Right ventricle myocardium inferior (tissue), 1 donor: Measurements from ENCODE around the gene ATXN1. TPM values are rescaled to one million over a fixed set of nuclear protein-coding genes. Genes with fewer than 3 reads are reported as not detected.
A peak's percentile ranks its signal among the peaks of the same experiment; 100 is the strongest.

ENCODE experiments used
- ATAC-seq: fragments of 200-7000 bp; cut with Tn5 transposase; one replicate; pipeline ENCODE4 v1.9.1; 2020; ENCODE audit warnings: mild to moderate bottlenecking, moderate library complexity
- DNase-seq: peaks from one replicate; pipeline ENCODE4 v3.0.0; 2021; ENCODE audit errors: missing footprints
- intact Hi-C: fragments of 100-400 bp; cut with DNase I; formaldehyde crosslinking; loops from one replicate; pipeline ENCODE4 v1.11.0; 2022
- total RNA-seq: library from RNA; stranded (reverse); fragmentation: NEBNext Ultra II Directional; extraction: Animal tissue kit (Norgen Biotek cat#: 25700); gene quantifications from one replicate; pipeline ENCODE4 v1.2.1, GENCODE V29; 2021
- donor health status: DM: no; HTN: yes; CAD: no; lungs with severe emphysema.

ATXN1 gene
- total RNA-seq, 1 donor from 2014 or later: 42.5 TPM

DNA sequence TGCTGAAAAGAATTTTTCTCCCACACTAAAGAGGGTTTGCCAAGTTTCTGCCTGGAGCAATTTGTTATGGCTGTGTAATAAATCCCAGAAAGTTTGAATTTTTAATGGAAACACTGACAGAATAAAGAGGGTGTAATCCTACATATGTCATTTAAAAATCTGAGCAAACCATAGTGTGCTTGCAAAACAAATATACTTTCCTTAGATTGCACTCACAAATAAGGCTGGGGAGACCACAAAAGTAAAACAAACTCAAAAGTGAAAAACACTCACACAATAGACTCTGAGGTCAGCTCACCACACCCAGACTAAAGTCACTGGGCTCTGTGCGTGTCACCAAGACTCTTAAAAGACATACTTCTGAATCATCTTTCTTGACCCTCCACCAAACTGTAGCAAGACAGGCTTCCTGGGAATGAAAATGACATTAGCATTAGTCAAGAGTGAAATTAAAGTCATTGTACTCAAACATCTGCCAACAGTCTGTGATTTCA, 4.8 kb upstream of the ATXN1 start:
- intact Hi-C loops: loop anchor here (10.0 kb wide), 2 partner anchors 331 to 521 kb away; no protein-coding TSS in a partner anchor
- no peak for ATAC-seq
- DNase-seq: no peak

DNA sequence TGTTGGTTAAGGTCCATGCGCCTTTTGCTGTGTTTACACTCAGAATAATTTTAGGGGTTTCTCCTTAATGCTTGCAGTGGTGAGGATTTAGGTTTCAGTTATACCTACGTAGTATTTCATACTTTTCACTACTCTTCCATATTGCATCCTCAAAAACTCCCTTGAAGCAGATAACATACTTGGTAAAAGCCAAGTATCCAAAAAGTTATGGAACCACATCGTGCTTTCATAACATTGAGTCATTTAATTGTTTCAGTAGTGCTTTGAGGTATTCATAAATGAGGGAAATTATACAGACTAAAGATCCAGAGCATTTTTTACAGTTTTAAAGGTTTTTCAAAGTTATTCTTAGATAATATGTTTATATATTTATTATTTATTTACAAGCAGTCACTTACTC, 4.0 kb upstream of the ATXN1 start:
- no peak for ATAC-seq
- no peak for DNase-seq
- intact Hi-C loops: loop anchor here (2.0 to 10.0 kb wide), 3 partner anchors 200 to 520 kb away; no protein-coding TSS in a partner anchor

DNA sequence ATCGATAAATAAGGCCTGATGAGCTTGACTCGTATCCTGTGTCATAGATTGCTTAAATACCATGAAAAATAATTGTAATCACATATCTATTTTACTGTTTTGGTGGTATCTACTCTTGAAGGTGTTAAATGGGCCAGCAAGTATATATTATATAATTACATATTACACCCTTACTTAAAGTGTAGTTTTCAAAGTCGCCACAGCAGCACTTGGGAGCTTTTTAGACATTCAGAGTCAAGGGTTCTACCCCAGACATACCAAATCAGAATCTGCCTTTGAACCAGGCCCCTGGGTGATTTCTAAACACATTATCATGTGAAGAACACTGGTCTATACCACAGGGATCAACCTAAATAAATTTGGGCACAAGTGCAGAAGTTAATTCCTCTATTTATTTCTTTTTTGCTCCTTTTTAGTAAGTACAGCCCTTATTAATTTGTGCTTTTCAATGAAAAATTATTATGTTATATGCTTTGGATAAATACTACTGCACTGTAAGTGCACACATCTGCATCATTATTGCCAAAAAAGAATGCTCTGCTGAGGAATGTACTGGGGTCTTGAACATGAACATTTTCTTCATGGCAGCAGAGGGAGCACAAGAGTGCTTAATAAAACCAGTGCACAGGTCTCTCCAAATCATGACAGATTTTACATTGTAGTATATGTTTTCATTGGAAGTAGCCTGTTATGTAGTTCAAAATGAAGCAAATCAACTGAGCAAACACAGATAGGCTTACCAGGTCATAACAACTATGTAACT, 3.1 kb upstream of the ATXN1 start:
- intact Hi-C loops: loop anchor here (2.0 to 10.0 kb wide), 3 partner anchors 200 to 520 kb away; no protein-coding TSS in a partner anchor
- no peak for DNase-seq
- no peak for ATAC-seq

DNA sequence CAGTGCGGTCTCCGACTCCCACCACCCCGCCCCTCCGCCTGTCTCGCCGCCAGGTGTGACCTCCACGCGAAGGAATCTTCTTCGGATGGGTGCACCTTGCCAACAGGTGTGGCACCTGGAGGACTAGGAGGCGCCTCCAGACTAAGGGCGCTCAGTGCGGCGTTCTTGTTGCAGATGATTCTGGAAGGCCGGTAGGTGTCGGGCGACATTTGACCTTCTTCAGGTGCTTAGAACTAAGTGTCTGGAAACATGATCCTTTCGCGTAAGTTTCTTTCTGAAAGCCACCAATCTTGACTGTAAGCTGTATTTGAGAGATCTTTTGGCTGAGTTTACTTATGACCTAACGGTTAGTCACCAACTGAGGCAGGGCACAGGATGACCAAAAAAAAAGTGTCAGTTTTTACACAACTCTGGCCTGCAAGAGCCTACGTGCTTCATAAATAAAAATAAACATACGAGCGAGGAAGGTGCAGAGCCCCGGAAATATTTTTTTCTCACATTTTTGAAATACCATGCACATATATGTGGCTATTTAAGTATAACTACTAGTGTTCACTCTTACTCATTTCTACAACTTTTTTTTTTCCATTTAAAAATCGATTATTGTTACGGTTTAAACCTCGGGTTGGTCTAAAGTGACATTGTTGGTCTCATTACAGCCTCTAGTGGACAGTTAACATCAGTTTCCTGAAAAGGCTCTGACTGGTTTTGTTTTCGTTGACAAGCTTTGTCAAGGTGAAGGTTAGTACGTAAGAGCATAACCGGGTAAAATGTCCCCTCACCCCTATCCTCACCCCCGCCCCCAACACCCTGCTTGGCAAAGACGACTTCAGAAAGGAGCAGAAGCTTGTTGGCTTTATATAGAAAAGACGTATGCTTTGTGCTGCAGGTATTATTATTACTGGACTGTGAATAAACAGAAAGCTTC, 1.6 kb upstream of the ATXN1 start:
- DNase-seq: peak; percentile 73
- intact Hi-C loops: loop anchor here (2.0 to 10.0 kb wide), 3 partner anchors 328 to 518 kb away; no protein-coding TSS in a partner anchor
- ATAC-seq: no peak

DNA sequence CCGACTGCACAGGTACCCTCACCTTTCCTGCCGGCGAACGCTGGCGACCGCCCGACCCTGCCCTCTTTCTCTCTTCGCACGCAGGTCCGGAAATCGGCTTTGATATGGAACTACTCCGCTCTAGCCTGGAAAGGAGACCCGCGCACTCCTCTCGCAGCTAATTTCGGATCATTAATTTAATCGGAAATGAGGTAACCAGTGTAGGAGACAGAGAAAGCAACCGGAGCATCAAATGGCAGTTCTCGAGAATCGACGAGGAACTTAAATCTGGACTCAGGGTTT, 949 bp upstream of the ATXN1 start:
- no peak for ATAC-seq
- intact Hi-C loops: loop anchor here (2.0 to 10.0 kb wide), 3 partner anchors 327 to 517 kb away; no protein-coding TSS in a partner anchor
- DNase-seq: no peak

DNA sequence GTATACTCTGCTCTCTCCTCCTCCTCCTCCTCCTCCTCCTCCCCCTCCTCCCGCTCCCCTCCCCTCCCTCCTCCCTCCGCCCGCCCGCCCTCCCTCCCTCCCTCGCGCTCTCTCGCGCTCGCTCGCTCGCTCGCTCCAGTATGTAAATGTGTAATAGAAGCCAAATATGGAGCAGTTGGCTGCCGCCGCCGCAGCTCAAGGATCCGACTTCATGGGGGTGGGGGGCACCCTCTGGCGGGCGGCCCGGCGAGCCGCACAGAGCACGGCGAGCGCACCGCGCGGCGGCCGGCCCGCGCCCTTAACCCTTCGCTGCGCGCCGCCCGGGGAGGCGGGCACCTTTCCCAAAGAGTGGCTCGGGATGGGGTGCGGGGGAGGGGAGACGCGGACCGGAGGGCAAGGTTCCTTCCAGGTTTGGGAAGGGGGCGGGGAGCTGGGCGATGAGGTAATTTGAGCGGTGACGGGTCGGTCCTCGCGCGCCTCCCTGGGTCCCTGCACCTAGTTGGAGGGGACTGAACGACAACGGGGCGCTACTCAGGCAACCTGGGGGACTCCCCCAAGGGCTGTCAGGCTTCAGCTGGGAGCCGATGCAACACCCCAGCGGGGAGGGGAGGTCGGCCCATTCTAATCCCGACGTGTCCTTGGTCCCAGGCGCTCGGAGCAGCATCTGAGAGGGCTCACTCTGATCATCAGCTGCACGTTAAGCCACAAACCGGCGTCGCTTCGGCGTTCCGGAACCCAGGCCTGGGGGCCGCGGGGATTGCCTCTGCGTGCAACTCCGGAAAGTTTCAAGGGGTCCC, 409 bp upstream of the ATXN1 start:
- intact Hi-C loops: loop anchor here (2.0 to 10.0 kb wide), 5 partner anchors 217 to 517 kb away; no protein-coding TSS in a partner anchor
- ATAC-seq: peak; percentile 53
- DNase-seq: peak; percentile 94

DNA sequence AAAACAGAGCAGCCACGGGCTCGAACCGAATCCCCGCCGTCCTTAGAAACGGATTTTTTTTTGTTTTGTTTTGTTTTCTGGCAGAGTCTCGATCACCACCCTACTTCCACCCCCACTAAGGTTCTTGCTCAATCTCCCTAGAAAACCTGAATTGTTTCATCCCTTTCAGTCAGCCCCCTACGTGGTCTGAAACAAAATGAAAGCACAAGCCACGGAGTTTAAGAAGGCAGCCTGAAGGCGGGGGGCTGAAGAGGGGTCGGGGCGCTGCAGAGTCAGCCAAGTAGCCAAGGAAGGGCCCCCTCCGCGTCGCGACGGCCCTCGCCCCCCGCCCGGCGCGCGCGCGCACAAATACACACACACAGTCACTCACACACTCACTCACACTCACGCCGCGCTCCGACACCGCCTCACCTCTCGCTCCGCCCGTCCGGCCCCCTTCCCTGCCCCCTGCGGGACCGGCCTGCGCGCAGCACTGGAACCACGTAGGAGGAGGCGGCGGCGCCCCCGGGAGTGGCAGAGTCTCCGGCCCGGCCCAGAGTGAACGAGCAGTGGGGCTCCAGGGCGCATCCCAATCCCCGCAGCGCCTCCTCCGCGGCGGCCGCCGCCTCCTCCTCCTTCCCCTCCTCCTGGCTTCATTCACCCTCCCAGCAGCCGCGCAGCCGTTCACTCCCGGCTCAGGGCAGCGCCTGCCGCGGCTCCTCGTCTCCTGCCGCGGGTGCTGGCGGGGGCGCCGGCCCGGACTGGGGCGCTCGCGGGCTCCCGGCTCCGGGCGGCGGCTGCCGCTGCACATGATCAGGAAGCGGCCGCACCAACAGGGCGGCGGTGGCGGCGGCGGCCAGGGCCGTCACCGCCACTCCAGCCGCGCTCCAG, 1.4 kb downstream of the ATXN1 start:
- ATAC-seq (peak; percentile 91), DNase-seq (peak; percentile 95)
- intact Hi-C loops: loop anchor here (2.0 to 10.0 kb wide), 5 partner anchors 88 to 515 kb away; no protein-coding TSS in a partner anchor

DNA sequence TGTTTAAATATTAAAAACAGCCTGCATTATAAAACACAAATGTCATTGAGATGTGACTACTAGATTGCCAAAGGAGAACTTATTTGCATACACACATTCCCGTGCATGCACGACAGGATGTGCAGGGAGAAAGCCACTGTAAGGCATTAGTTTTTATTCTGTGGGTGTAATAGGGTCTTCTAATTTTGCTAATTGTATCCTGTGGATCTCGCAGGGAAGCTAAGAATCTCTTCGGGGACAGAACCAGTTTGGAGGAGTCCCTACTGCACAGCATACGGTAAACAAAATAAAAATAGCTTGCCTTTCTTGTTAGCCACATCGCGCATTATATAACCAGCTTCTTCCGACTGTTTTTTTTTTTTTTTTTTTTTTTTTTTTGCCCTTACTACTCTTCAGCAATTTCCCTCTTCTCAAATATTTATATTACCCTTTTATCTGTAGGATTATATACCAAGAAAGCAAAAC, 2.0 kb downstream of the ATXN1 start:
- intact Hi-C loops: loop anchor here (5.0 kb wide), 1 partner anchor 87 kb away; no protein-coding TSS in a partner anchor
- ATAC-seq: no peak

DNA sequence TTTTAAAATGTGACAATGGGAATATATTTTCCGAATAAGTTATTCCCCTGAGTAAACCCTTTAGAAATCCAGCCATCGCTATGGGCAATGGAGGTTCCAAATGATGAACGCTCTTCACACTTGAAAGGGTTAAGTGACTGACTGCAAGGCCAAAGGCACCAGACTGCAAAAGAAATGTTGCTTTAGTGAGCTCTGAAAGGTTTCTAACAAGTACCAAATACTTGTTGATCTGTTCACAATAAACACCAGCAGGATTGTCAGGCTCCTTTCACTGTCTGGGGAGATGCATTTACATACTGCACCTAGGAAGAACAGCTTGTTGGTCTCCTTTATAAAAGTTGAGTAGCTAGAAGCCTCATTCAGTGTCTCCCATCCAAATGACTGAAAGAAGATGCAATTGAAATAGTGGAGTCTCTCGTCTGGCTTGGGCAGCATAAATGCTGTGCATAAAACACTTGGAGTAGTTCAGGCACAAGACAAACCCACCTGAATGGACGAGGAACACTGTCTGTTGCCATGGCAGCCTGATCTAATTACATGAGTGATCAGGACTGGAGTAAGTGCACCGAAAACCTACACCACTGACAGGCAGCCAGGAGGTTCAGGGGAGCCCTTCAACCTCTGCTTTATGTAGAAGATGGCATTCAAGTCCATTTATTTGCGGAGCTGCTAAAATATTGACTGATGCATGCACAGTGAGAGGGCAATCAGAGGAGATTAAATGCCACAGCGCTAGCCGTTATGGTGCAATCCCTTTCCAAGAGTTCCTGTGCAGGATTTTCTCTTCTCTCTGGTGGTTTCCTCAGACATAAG, 2.9 kb downstream of the ATXN1 start:
- intact Hi-C loops: loop anchor here (5.0 kb wide), 1 partner anchor 86 kb away; no protein-coding TSS in a partner anchor
- DNase-seq (no peak), ATAC-seq (no peak)

More for the DNA sequence above, 2.0 kb downstream of the ATXN1 start:
- DNase-seq: no peak

DNA sequence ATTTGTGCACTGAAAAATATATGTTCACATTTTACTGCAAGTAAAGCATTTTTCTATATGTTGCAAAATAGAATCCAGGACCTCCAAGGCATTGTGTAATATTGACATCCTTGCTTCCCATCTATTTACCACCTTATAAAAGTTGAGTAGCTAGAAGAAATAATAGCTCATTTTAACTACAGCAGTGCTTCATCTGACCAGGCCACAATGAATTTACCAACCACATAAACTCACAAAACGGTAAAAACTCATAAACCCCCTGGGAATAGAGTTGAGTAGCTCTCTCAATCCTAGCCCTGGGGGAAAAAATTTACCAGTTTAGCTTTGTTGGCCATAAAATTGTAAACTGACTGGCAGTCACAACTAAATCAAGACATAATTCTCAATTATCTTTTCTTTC, 3.9 kb downstream of the ATXN1 start:
- intact Hi-C loops: loop anchor here (5.0 kb wide), 1 partner anchor 85 kb away; no protein-coding TSS in a partner anchor
- DNase-seq (no peak), ATAC-seq (no peak)

DNA sequence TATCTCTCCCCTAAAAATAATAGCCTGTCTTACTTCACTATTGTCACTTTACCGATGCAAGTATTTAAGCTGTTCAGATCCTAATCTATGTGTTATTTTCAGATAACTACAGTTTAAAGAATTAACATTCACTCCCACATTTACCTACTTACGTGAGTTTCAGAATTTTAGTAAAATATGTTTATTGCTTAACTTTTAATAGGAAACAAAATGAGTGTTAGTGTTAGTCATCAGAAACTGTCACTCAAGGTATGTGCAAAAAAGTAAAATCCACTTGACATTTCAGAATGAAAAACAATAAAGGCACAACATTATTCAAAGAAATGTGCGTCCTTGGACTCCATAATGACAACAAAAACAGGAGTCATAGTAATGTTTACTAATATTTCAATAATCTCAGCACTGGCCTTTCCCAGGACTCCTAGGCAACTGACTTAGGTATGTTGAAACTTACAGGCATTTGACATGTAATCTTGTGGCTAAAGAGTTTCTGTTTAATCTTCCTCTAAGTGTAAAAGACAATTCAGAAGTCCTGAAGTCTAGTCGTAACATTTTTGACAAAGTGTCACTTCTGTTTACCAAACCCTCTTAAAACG, 4.5 kb downstream of the ATXN1 start:
- ATAC-seq (no peak), DNase-seq (no peak)
- intact Hi-C loops: loop anchor here (5.0 kb wide), 1 partner anchor 84 kb away; no protein-coding TSS in a partner anchor

DNA sequence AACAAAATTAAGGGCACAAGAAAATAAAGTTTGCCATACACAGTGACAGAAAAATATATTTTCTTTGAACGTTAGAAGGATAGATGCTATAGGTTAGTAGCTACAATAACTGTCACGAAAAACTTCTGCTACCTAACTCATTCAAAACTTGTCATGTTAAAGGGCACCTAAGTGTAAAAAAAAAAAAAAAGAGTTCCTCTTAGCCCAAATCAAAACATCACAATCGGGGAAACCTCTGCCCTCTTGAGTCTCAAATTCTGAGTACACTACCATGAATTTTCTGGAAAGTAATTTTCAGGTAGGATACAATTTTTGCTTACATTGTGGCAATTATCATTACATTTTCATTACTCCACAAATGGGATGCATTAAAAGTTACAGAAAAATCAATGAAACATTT, 5.7 kb downstream of the ATXN1 start:
- no peak for DNase-seq
- intact Hi-C loops: loop anchor here (5.0 kb wide), 1 partner anchor 83 kb away; no protein-coding TSS in a partner anchor

DNA sequence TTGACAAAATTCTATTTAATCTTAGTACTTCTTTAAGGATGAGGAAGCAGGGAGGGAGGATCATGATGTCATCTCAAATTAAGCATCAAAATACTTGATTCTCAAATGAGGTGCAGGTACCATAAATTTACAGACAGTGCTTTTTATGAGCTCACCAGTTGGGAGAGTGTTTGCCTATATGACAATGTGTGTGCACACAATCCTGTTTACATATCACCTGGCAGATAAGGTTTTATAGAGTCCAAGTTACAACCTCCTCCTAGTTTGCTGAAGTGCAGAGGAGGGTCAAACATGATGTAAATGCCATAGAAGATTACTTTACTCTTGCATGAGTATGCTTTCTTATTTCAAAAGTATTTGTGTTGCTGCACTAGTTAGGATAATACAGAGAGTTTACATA, 6.4 kb downstream of the ATXN1 start:
- DNase-seq (no peak), ATAC-seq (no peak)
- intact Hi-C loops: loop anchor here (5.0 kb wide), 1 partner anchor 83 kb away; no protein-coding TSS in a partner anchor

More for the DNA sequence above, 5.7 kb downstream of the ATXN1 start:
- ATAC-seq: no peak

DNA sequence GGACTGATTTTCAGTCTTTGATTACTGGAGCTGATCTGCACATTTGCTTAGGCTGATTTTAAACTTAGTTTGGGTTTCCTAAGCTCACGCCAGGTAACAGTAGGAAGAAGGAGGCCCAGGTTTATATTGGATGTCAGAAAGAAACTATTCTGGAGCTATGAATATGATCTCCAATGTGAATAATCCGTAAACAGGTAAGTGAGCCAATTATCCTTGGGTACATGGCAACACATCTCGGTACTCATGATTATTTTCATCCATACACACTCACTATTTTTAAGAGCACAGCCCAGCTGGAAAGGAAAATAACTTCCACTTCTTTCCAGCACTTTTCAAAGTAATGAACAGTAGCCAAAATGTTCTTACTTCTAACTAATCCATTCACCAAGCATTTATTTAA, 7.0 kb downstream of the ATXN1 start:
- intact Hi-C loops: no loop called here
- DNase-seq (no peak), ATAC-seq (no peak)

DNA sequence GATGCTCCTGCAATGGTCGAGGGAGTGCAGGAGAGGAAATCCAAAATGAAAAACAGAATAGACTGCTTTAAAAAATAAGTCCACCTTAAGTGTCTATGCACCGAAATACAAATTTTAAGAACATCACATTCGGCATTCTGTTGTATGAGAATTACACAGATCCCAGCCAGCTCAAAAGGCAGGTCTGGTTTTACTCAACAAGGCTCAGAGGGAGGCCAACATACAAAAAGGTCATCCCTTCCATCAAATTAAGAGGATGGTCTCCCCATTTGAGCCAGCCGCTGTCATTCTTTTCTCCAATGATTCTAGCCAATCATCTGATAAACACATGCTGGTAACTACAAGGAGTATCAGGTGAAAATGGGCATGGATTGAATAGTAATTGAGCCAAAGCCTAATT, 7.9 kb downstream of the ATXN1 start:
- intact Hi-C loops: no loop called here
- DNase-seq (no peak), ATAC-seq (no peak)
